ENCODE data around the gene ZFR2.

DNA sequence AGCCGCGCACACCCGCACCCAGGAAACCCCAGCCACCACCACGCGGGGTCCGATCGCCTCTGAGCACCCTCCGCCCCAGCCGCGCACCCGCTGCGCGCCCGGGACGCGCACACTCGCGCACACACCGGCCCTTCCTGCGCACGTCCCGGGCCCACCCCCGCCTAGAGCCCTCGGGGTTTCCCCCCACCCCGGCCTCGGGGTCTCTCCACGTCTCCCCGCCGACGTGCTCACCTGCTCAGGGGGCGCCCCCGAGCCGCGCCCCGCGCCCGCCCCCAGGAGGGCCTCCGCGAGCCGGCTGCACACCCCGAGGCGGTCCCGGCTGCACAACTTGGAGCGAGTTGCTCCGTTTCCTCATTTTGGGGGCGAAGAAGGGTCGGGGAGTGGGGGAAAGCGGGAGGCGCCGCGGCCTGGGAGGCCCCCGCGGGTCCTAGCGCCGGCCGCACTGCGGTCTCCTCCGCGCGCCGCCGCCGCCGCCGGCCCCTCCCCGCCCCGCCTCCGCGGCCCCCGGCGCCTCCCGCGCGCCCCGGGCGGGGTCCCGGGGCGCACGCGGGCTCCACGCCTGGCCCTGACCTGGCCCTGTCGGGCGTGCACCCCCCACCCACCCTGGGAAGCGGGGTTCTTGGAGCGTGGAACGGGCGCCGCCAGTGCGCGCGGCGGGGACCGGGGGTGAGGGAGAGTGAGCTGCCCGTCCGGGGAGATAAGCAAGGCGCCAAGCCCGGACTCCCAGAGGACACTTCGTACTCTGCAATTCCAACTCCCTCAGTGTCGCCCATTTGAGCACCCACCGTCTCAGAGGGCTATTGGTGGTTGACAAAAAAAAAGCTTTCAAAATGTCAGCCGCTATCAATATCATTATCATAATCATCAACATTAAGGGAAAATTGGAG, 82.7 kb downstream of the ZFR2 start, which contains the start of gene MATK:
- TF ChIP-seq EGR1 (IDR thresholded peaks at IDR 0.05; ENCODE audit: borderline replicate concordance, low read depth, low read length) = no peak
- TF ChIP-seq CTCF (IDR thresholded peaks at IDR 0.05; ENCODE audit: control extremely low read depth in 1 of 3, insufficient read depth in 1 of 3, low read depth in 1 of 3, low read length in 3 of 3) = no peak
- TF ChIP-seq GABPA (IDR thresholded peaks at IDR 0.05; ENCODE audit: borderline replicate concordance, insufficient read depth, low read length) = no peak
- TF ChIP-seq MAX (IDR thresholded peaks at IDR 0.05) = no peak
- TF ChIP-seq NRF1 (IDR thresholded peaks at IDR 0.05; ENCODE audit: low read depth, low read length) = no peak
- no peak for TF ChIP-seq RAD21 (IDR thresholded peaks at IDR 0.05 in 1 of 2, conservative IDR thresholded peaks at IDR 0.05 in 1 of 2; ENCODE audit: low read depth in 2 of 2, low read length in 2 of 2)
- no peak for TF ChIP-seq CEBPB (IDR thresholded peaks at IDR 0.05; ENCODE audit: low read depth, low read length)
- no peak for TF ChIP-seq MAFK (IDR thresholded peaks at IDR 0.05; ENCODE audit: low read depth, low read length)
- no peak for TF ChIP-seq EZH2 (IDR thresholded peaks at IDR 0.05; ENCODE audit: low read depth, low read length, severe bottlenecking)

Measured in H1 (cell line).